Stimulated activated CD4-positive, alpha-beta T cell treated with anti-CD3 and anti-CD28 coated beads, Interleukin-1b, Interleukin-23, amount 100 ng/mL, for 1 hour (primary cell): Measurements from ENCODE around the gene RELL2.

Source experiments
- DNase-seq, 2 donors: peaks; one replicate each; pipeline ENCODE4 v3.0.0-alpha.2; 2020; ENCODE audit warnings: low read depth in 2 of 2

Gene RELL2

GRCh38 chr5:141675672-141676071 lies 38.9 kb downstream of the RELL2 start:
- DNase-seq, result no peak

GRCh38 chr5:141677415-141677814 lies 40.6 kb downstream of the RELL2 start:
- no peak for DNase-seq

- DNase-seq, result no peak
Measured at GRCh38 chr5:141680178-141680577, 43.4 kb downstream of the RELL2 start.

- no peak for DNase-seq
Measured at GRCh38 chr5:141680751-141681201, 44.0 kb downstream of the RELL2 start.

- no peak for DNase-seq
Measured at GRCh38 chr5:141681295-141681694, 44.5 kb downstream of the RELL2 start.

GRCh38 chr5:141681695-141682641 lies 45.2 kb downstream of the RELL2 start, which contains the start of gene ARAP3:
ARAP3 (minus strand) TSS chr5:141682230; CDS start chr5:141680486, 1,744 bp downstream.
- no peak for DNase-seq

GRCh38 chr5:141683596-141684141 lies 46.9 kb downstream of the RELL2 start:
- no peak for DNase-seq

GRCh38 chr5:141685591-141685990 lies 48.8 kb downstream of the RELL2 start:
- DNase-seq, result no peak

- DNase-seq, result no peak
Measured at GRCh38 chr5:141686648-141687416, 50.0 kb downstream of the RELL2 start.
